ENCODE measurements around the gene GALNT10. TPM values are rescaled to one million over a fixed set of nuclear protein-coding genes. Genes with fewer than 3 reads are reported as not detected.

Gene GALNT10
- total and polyA plus RNA-seq, 10 of the 15 experiments (the other 5 are each of a cell fraction or from before 2014, with no cell fraction given), result 3.9 to 35.4 (median 15.5) TPM

GRCh38 chr5:154355129-154355611 lies 164.6 kb downstream of the GALNT10 start:
- no peaks in the 10 kb centered on the region for H3K27me3 ChIP-seq (replicated peaks in 1 of 2; ENCODE audit: control insufficient read depth in 2 of 2, insufficient read depth in 2 of 2, low read length in 1 of 2)
- no peaks in the 10 kb centered on the region for H3K79me2 ChIP-seq (ENCODE audit: control insufficient read depth, insufficient read depth, low read length)
- ChIA-PET CTCF (interaction anchor here (0.8 kb wide), 1 partner anchor 50 kb away, joined by 3 read pairs; no protein-coding TSS in a partner anchor), RAD21 (ENCODE audit: unreplicated experiment) (no interaction called here), POLR2A (no interaction called here), SMC1A (ENCODE audit: uncharacterized antibody, unreplicated experiment) (interaction anchor here (0.9 to 2.2 kb wide), 3 partner anchors 10 to 50 kb away, joined by 3 to 6 read pairs (median 4); no protein-coding TSS in a partner anchor)
- DNase-seq (ENCODE audit: low read depth, low spot score), result no peak
- H4K20me1 ChIP-seq (ENCODE audit: control insufficient read depth, insufficient read depth), result no peaks in the 10 kb centered on the region
- H3K4me3 ChIP-seq, result no peak overlapping the region
- TF ChIP-seq BMI1 (IDR thresholded peaks at IDR 0.05; ENCODE audit: borderline replicate concordance) (no peak), YBX1 (IDR thresholded peaks at IDR 0.05) (no peak), ATF7 (IDR thresholded peaks at IDR 0.05; ENCODE audit: low read depth) (no peak), CHD2 (IDR thresholded peaks at IDR 0.05; ENCODE audit: borderline replicate concordance, low read depth, low read length) (no peak), SIX5 (IDR thresholded peaks at IDR 0.05; ENCODE audit: low read depth, low read length, severe bottlenecking) (no peak), TCF7 (IDR thresholded peaks at IDR 0.05; ENCODE audit: borderline replicate concordance) (no peak), EGR1 (IDR thresholded peaks at IDR 0.05; ENCODE audit: borderline replicate concordance in 1 of 2, low read depth in 2 of 2, low read length in 2 of 2) (no peak), SUZ12 (IDR thresholded peaks at IDR 0.05; ENCODE audit: unreplicated experiment) (no peak), IKZF2 (IDR thresholded peaks at IDR 0.05) (no peak), CHD1 (IDR thresholded peaks at IDR 0.05; ENCODE audit: low read depth, low read length) (no peak), TBL1XR1 (IDR thresholded peaks at IDR 0.05; ENCODE audit: low read depth, low read length) (no peak), MAX (IDR thresholded peaks at IDR 0.05; ENCODE audit: low read depth, low read length) (no peak), CREB1 (IDR thresholded peaks at IDR 0.05; ENCODE audit: low read depth) (no peak), NR2C2 (IDR thresholded peaks at IDR 0.05; ENCODE audit: borderline replicate concordance, control insufficient read depth, insufficient read length, low read depth) (no peak)
- TF ChIP-seq, protein P1, sequence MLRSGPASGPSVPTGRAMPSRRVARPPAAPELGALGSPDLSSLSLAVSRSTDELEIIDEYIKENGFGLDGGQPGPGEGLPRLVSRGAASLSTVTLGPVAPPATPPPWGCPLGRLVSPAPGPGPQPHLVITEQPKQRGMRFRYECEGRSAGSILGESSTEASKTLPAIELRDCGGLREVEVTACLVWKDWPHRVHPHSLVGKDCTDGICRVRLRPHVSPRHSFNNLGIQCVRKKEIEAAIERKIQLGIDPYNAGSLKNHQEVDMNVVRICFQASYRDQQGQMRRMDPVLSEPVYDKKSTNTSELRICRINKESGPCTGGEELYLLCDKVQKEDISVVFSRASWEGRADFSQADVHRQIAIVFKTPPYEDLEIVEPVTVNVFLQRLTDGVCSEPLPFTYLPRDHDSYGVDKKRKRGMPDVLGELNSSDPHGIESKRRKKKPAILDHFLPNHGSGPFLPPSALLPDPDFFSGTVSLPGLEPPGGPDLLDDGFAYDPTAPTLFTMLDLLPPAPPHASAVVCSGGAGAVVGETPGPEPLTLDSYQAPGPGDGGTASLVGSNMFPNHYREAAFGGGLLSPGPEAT (IDR thresholded peaks at IDR 0.05; ENCODE audit: low read depth), result no peak
- TF ChIP-seq, protein P2, sequence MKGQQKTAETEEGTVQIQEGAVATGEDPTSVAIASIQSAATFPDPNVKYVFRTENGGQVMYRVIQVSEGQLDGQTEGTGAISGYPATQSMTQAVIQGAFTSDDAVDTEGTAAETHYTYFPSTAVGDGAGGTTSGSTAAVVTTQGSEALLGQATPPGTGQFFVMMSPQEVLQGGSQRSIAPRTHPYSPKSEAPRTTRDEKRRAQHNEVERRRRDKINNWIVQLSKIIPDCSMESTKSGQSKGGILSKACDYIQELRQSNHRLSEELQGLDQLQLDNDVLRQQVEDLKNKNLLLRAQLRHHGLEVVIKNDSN (IDR thresholded peaks at IDR 0.05; ENCODE audit: borderline replicate concordance, extremely low read length, insufficient read depth, low read depth, low read length), result no peak
- TF ChIP-seq, protein P3, sequence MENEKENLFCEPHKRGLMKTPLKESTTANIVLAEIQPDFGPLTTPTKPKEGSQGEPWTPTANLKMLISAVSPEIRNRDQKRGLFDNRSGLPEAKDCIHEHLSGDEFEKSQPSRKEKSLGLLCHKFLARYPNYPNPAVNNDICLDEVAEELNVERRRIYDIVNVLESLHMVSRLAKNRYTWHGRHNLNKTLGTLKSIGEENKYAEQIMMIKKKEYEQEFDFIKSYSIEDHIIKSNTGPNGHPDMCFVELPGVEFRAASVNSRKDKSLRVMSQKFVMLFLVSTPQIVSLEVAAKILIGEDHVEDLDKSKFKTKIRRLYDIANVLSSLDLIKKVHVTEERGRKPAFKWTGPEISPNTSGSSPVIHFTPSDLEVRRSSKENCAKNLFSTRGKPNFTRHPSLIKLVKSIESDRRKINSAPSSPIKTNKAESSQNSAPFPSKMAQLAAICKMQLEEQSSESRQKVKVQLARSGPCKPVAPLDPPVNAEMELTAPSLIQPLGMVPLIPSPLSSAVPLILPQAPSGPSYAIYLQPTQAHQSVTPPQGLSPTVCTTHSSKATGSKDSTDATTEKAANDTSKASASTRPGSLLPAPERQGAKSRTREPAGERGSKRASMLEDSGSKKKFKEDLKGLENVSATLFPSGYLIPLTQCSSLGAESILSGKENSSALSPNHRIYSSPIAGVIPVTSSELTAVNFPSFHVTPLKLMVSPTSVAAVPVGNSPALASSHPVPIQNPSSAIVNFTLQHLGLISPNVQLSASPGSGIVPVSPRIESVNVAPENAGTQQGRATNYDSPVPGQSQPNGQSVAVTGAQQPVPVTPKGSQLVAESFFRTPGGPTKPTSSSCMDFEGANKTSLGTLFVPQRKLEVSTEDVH (IDR thresholded peaks at IDR 0.05; ENCODE audit: low read depth, partially characterized antibody), result no peak
- no peak for FAIRE-seq
- H3K27ac ChIP-seq (ENCODE audit: control insufficient read depth, insufficient read depth), result no peak overlapping the region
- H2AFZ ChIP-seq (ENCODE audit: control insufficient read depth, low read depth, low read length), result no peak overlapping the region
- in situ Hi-C loops (cut with MboI) (no loop called here), intact Hi-C loops (cut with micrococcal nuclease; ENCODE audit: unreplicated experiment) (no loop called here)
- BruUV-seq (replicated peaks), result no TSS peak
- 75% methylated on average over 5 of the region's 5 CpGs for WGBS (ENCODE audit: insufficient coverage, insufficient replicate concordance, low lambda C conversion rate, missing lambda C conversion rate)
- no peaks in the 10 kb centered on the region for H3K9me3 ChIP-seq (replicated peaks; ENCODE audit: control insufficient read depth, insufficient read depth, low read length)
- no peaks in the 10 kb centered on the region; a peak in 1 of 4 replicates for H3K36me3 ChIP-seq (ENCODE audit: control insufficient read depth in 2 of 2, insufficient read depth in 2 of 2, low read length in 1 of 2)
- H3K9ac ChIP-seq (ENCODE audit: control insufficient read depth, insufficient read depth, low read length), result no peak overlapping the region
- H3K4me2 ChIP-seq (ENCODE audit: control insufficient read depth, insufficient read depth), result no peak overlapping the region
- peaks cover 7% of the 10 kb centered on the region; the same call in 1 of the 2 replicates for H3K4me1 ChIP-seq (ENCODE audit: control insufficient read depth, insufficient read depth, low read length)
- ATAC-seq, result no peak
